Activated CD8-positive, alpha-beta T cell treated with anti-CD3 and anti-CD28 coated beads for 36 hours (primary cell): Measurements from ENCODE around the gene AGAP2. TPM values are rescaled to one million over a fixed set of nuclear protein-coding genes. Genes with fewer than 3 reads are reported as not detected.
A peak's percentile ranks its signal among the peaks of the same experiment; 100 is the strongest.

ENCODE experiments used
- ATAC-seq: fragments of 200-7000 bp; cut with Tn5 transposase; one replicate; pipeline ENCODE4 v1.10.0; 2021; ENCODE audit warnings: mild to moderate bottlenecking, moderate library complexity
- CTCF ChIA-PET: fragments of 350-600 bp; sonication (Branson Sonifier 250); formaldehyde crosslinking; loops from one replicate; lab custom pipeline; 2021; ENCODE audit warnings: antibody characterized with exemption; lab: Charles Lee
- POLR2A ChIA-PET: fragments of 350-600 bp; sonication (Branson Sonifier 250); formaldehyde crosslinking; loops from one replicate; lab custom pipeline; 2021; ENCODE audit warnings: antibody characterized with exemption; lab: Charles Lee
- DNase-seq: peaks from one replicate; pipeline ENCODE4 v3.0.0-alpha.2; 2020
- H3K27ac Mint-ChIP-seq: one replicate; pipeline ENCODE4 v1.8.0; 2021; ENCODE audit warnings: mild to moderate bottlenecking, mixed read lengths
- H3K27me3 Mint-ChIP-seq: one replicate; pipeline ENCODE4 v1.8.0; 2021; ENCODE audit warnings: mixed read lengths
- H3K36me3 Mint-ChIP-seq: one replicate; pipeline ENCODE4 v1.8.0; 2021; ENCODE audit warnings: low read depth, mixed read lengths
- H3K4me1 Mint-ChIP-seq: one replicate; pipeline ENCODE4 v1.8.0; 2021; ENCODE audit warnings: low read depth, mixed read lengths
- H3K4me3 Mint-ChIP-seq: one replicate; pipeline ENCODE4 v1.8.0; 2021; ENCODE audit warnings: mild to moderate bottlenecking, moderate library complexity, mixed read lengths
- H3K9me3 Mint-ChIP-seq: one replicate; pipeline ENCODE4 v1.8.0; 2021; ENCODE audit warnings: mixed read lengths
- intact Hi-C: fragments of 100-400 bp; cut with micrococcal nuclease; formaldehyde crosslinking; loops from one replicate; pipeline ENCODE4 v1.10.0; 2022
- total RNA-seq, 2 experiments: library from RNA; stranded (reverse); gene quantifications; one replicate each; pipeline ENCODE4 v1.2.3, GENCODE V29; 2021
- TF ChIP-seq, protein P1 (sequence below): fragments of 200-600 bp; IDR thresholded peaks from one replicate; pipeline ENCODE4 v1.8.0; 2022; ENCODE audit warnings: antibody characterized with exemption, mild to moderate bottlenecking

Gene AGAP2
- total RNA-seq, 2 experiments from 2014 or later = 22.4 TPM

DNA sequence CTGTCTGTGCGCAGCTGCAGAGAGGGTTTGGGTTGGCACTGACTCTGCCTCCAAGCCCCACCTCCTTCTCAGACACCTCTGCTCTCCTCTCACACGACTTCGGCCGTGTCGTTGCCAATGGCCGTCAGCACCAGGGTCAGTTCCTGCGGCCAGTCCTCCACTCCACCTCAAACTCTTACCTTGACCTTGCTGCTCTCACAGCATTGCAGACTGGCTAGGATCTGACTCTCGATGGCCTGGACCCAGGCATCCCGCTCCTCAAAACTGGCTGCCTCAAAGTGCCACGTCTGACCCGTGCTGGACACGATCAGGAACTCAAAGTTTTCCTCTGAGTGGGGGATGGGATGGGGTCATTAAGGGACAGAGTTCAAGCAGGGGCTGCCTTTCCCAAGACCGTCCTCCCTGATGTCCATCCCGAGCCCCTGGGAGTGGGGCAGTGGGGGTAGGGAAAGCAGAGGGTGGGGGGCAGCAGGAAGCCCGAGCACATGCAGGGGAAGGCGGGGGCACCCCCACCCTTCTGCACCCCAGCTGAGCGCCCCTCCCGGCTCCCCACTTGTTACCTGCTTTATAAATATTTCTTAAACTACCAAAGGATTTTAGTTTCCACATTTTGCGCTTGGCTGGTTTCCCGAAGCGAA is 10.7 kb downstream of the AGAP2 start:
- peaks cover 30% of the 10 kb centered on the region for H3K36me3 Mint-ChIP-seq
- TF ChIP-seq, protein P1, sequence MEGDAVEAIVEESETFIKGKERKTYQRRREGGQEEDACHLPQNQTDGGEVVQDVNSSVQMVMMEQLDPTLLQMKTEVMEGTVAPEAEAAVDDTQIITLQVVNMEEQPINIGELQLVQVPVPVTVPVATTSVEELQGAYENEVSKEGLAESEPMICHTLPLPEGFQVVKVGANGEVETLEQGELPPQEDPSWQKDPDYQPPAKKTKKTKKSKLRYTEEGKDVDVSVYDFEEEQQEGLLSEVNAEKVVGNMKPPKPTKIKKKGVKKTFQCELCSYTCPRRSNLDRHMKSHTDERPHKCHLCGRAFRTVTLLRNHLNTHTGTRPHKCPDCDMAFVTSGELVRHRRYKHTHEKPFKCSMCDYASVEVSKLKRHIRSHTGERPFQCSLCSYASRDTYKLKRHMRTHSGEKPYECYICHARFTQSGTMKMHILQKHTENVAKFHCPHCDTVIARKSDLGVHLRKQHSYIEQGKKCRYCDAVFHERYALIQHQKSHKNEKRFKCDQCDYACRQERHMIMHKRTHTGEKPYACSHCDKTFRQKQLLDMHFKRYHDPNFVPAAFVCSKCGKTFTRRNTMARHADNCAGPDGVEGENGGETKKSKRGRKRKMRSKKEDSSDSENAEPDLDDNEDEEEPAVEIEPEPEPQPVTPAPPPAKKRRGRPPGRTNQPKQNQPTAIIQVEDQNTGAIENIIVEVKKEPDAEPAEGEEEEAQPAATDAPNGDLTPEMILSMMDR = no peak
- peaks cover 6% of the 10 kb centered on the region for H3K4me1 Mint-ChIP-seq
- H3K9me3 Mint-ChIP-seq = no peaks in the 10 kb centered on the region
- ChIA-PET POLR2A (no interaction called here), CTCF (no interaction called here)
- no peak overlapping the region for H3K27ac Mint-ChIP-seq
- H3K4me3 Mint-ChIP-seq = no peak overlapping the region
- ATAC-seq (no peak), DNase-seq (no peak)
- H3K27me3 Mint-ChIP-seq = no peaks in the 10 kb centered on the region
- intact Hi-C loops = no loop called here

DNA sequence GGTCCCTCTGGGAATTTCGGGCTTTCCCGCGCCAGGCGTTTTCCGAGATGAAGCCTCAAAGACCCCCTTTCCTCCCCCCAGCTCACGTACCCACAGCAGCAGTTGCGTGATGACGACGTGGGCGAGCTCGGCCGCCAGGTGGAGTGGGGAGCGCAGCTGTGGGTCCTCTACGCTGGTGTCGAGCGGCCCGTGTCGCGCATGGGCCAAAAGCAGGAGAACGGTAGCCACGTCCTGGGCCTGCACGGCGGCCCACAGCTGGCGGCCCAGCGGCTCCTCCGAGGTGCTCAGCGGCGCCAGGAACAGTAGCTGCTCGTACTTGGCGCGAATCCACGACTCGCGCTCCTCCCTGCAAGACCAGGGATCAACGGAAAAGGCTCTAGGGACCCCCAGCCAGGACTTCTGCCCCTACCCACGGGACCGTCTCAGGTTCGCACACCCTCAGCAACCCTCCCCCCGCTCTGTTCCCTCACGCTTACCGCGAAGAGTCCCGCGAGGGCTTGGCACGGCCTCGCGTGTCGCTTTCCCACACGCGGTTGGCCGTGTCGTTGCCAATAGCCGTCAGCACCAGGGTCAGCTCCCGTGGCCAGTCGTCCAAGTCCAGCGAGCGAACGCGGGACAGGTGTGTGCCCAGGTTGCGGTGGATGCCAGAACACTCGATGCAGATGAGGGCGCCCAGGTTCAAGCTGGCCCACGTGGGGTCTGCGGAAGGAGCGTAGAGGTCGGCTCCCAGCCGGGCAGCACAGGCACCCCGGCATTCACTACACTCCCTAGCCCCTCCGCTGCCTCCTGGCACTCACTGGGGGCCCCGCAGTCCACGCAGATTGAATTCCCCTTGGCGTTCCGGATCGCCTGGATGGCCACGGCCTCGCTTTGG is 11.4 kb downstream of the AGAP2 start:
- no peak overlapping the region for H3K4me3 Mint-ChIP-seq
- ChIA-PET POLR2A (no interaction called here), CTCF (interaction anchor here (1.2 to 1.5 kb wide), 2 partner anchors 19 to 67 kb away, joined by 3 read pairs; no protein-coding TSS in a partner anchor)
- peaks cover 27% of the 10 kb centered on the region for H3K36me3 Mint-ChIP-seq
- ATAC-seq (no peak), DNase-seq (no peak)
- H3K4me1 Mint-ChIP-seq = peaks cover 6% of the 10 kb centered on the region
- H3K27ac Mint-ChIP-seq = no peak overlapping the region
- intact Hi-C loops = no loop called here
- TF ChIP-seq, protein P1 = no peak
- H3K27me3 Mint-ChIP-seq = no peaks in the 10 kb centered on the region
- no peaks in the 10 kb centered on the region for H3K9me3 Mint-ChIP-seq

DNA sequence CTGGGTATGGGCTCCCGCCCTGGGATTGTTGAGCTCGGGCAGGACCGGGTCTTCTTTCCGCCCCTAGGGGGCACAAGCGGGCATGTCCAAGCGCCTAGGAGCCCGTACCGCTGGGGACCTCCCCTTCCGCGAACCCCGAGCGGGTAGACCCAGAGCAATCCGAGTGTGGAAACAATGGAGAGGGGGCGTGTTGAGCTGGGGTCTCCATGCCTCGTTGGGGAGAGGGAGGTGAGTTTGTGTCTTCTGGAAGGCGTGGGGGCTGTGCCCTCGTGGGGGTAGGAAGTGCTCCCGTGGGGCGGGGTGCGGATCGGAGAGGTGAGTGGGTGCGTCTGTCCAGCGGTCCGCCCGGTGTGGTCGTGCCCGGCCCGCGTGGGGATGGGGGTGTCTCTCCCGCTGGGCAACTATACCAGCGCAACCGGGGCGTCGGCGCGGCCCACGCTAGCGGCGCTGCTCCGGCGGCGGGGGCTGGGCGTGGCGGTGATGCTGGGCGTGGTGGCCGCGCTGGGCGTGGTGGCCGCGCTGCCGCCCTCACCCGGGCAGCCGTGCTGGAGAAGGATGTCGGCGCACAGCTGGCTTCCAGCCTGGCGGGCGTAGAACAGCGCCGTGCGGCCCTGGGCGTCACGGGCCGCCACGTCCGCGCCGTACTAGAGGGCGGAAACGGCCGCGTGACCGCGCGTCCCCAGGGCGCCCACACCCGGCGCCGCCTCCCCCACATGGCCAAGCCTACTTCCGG is 12.2 kb downstream of the AGAP2 start:
- intact Hi-C loops = no loop called here
- POLR2A ChIA-PET = no interaction called here

DNA sequence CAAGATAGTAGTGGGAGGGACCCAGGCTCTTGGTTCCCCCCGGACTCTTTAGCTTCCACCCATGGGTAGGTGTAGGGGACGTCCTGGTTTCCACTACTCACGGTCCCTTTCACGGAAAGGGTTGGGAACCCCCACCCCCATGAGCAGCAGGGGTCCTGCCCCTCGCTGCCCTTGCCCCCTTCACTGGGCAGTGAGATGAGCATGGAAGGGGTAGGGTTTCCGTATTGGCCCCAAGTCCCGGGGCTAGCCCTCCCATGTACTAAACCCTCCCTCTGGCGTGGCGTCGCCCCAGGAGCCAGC is 12.7 kb downstream of the AGAP2 start:
- ChIA-PET CTCF (interaction anchor here (1.4 to 1.5 kb wide), 2 partner anchors 15 to 68 kb away, joined by 3 to 8 read pairs; no protein-coding TSS in a partner anchor), POLR2A (no interaction called here)
- H3K9me3 Mint-ChIP-seq = no peaks in the 10 kb centered on the region
- H3K27ac Mint-ChIP-seq = no peak overlapping the region
- no peaks in the 10 kb centered on the region for H3K27me3 Mint-ChIP-seq
- TF ChIP-seq, protein P1 = no peak
- H3K4me3 Mint-ChIP-seq = no peak overlapping the region
- DNase-seq (no peak), ATAC-seq (no peak)
- peaks cover 29% of the 10 kb centered on the region for H3K36me3 Mint-ChIP-seq
- peaks cover 6% of the 10 kb centered on the region for H3K4me1 Mint-ChIP-seq
- intact Hi-C loops = no loop called here

More for the DNA sequence above, 12.2 kb downstream of the AGAP2 start:
- CTCF ChIA-PET = interaction anchor here (1.2 to 1.5 kb wide), 3 partner anchors 15 to 68 kb away, joined by 3 to 8 read pairs (median 3); no protein-coding TSS in a partner anchor
- Mint-ChIP-seq H3K27me3 (no peaks in the 10 kb centered on the region), H3K27ac (peak overlapping the region; percentile 49), H3K36me3 (peaks cover 25% of the 10 kb centered on the region), H3K9me3 (no peaks in the 10 kb centered on the region), H3K4me1 (peaks cover 6% of the 10 kb centered on the region), H3K4me3 (peak overlapping the region; percentile 47)
- DNase-seq (peak; percentile 62), ATAC-seq (peak; percentile 50)
- TF ChIP-seq, protein P1 = peak; percentile 36
